Erythroblast (primary cell): ENCODE measurements around the gene IL18.

Experiments used
- GATA1 ChIP-seq: IDR thresholded peaks from 2 replicates; pipeline ENCODE4 v1.6.1; 2011; ENCODE audit warnings: low read depth, mild to moderate bottlenecking, control low read depth, low read length, moderate library complexity
- POLR2A ChIP-seq: IDR thresholded peaks from 2 replicates; pipeline ENCODE4 v1.6.1; 2011; ENCODE audit warnings: mild to moderate bottlenecking, low read length

GRCh38 chr11:112156153-112156955, 7.5 kb downstream of the IL18 start:
- TF ChIP-seq POLR2A (no peak), GATA1 (no peak)
